RWPE2 (cell line): Measurements from ENCODE around the gene SMARCA4.
A peak's percentile ranks its signal among the peaks of the same experiment; 100 is the strongest.

Experiments used
- ATAC-seq: fragments of 200-7000 bp; cut with Tn5 transposase; 3 replicates; pipeline ENCODE4 v1.9.1; 2021; ENCODE audit warnings: low read depth
- DNase-seq: peaks from one replicate; pipeline ENCODE4 v3.0.0-alpha.2; 2020; ENCODE audit warnings: low spot score
- H3K27ac ChIP-seq: fragments of 450-650 bp; 2 replicates; pipeline ENCODE4 v1.5.1; 2017; ENCODE audit warnings: mild to moderate bottlenecking; ENCODE audit not compliant: poor library complexity, severe bottlenecking
- H3K27me3 ChIP-seq: fragments of 250-450 bp; sonication (Bioruptor Pico); 2 replicates; pipeline ENCODE4 v1.5.1; 2021; ENCODE audit warnings: mild to moderate bottlenecking, moderate library complexity; ENCODE audit not compliant: insufficient read depth, poor library complexity, severe bottlenecking
- H3K36me3 ChIP-seq: fragments of 250-450 bp; sonication (Bioruptor Pico); 2 replicates; pipeline ENCODE4 v1.5.1; 2020; ENCODE audit warnings: low read depth, mild to moderate bottlenecking, moderate library complexity
- H3K4me1 ChIP-seq: fragments of 250-450 bp; sonication (Bioruptor Pico); 2 replicates; pipeline ENCODE4 v1.5.1; 2021; ENCODE audit warnings: mild to moderate bottlenecking, moderate library complexity; ENCODE audit not compliant: insufficient read depth, poor library complexity, severe bottlenecking
- H3K4me3 ChIP-seq: fragments of 250-450 bp; sonication (Bioruptor Pico); 2 replicates; pipeline ENCODE4 v1.5.1; 2021; ENCODE audit warnings: mild to moderate bottlenecking, moderate library complexity; ENCODE audit not compliant: severe bottlenecking
- H3K9me3 ChIP-seq: fragments of 250-450 bp; sonication (Bioruptor Pico); 2 replicates; pipeline ENCODE4 v1.5.1; 2021; ENCODE audit warnings: mild to moderate bottlenecking, moderate library complexity; ENCODE audit not compliant: severe bottlenecking
- TF ChIP-seq, protein P1 (sequence below): fragments of 450-650 bp; IDR thresholded peaks from one replicate; pipeline ENCODE4 v1.5.1; 2017; ENCODE audit warnings: mild to moderate bottlenecking, moderate library complexity; ENCODE audit not compliant: poor library complexity, severe bottlenecking

The SMARCA4 gene

DNA sequence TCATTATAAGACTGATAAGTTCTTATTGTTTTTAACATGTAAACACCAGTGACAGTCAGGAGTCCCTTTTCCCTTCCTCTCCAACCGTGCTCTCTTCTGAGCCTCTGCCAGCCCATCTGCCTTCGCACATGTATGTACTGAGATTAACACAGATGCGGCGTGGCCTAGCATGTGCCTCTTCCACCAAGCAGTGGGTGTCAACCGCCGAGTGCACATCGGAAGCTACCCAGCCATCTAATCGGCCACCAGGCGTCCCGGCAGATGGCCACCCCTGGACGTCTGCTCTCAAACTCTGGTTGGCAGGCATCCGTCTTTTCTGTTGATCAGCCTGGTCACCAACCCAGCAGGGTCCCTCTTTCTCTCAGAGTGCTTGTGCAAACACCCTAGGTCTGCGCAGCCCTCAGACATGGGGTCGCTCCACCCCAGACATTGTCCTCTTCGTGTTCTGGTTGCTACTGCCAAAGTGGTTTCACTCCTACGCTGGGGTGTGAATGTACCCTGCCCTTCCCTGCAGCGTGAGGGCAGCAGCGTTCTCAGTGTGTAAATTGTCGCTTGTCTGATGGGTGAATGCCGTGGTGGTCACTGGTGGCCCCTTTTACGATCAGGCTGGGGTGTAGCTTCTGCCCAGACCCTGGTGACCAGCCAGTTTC, 70.7 kb downstream of the SMARCA4 start:
- ATAC-seq: no peak
- H3K4me1 ChIP-seq: no peaks in the 10 kb centered on the region
- no peak overlapping the region for H3K4me3 ChIP-seq
- H3K9me3 ChIP-seq: no peaks in the 10 kb centered on the region
- H3K27ac ChIP-seq: no peak overlapping the region
- TF ChIP-seq, protein P1, sequence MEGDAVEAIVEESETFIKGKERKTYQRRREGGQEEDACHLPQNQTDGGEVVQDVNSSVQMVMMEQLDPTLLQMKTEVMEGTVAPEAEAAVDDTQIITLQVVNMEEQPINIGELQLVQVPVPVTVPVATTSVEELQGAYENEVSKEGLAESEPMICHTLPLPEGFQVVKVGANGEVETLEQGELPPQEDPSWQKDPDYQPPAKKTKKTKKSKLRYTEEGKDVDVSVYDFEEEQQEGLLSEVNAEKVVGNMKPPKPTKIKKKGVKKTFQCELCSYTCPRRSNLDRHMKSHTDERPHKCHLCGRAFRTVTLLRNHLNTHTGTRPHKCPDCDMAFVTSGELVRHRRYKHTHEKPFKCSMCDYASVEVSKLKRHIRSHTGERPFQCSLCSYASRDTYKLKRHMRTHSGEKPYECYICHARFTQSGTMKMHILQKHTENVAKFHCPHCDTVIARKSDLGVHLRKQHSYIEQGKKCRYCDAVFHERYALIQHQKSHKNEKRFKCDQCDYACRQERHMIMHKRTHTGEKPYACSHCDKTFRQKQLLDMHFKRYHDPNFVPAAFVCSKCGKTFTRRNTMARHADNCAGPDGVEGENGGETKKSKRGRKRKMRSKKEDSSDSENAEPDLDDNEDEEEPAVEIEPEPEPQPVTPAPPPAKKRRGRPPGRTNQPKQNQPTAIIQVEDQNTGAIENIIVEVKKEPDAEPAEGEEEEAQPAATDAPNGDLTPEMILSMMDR: no peak
- DNase-seq: no peak
- H3K36me3 ChIP-seq: peaks cover 83% of the 10 kb centered on the region
- no peaks in the 10 kb centered on the region for H3K27me3 ChIP-seq

DNA sequence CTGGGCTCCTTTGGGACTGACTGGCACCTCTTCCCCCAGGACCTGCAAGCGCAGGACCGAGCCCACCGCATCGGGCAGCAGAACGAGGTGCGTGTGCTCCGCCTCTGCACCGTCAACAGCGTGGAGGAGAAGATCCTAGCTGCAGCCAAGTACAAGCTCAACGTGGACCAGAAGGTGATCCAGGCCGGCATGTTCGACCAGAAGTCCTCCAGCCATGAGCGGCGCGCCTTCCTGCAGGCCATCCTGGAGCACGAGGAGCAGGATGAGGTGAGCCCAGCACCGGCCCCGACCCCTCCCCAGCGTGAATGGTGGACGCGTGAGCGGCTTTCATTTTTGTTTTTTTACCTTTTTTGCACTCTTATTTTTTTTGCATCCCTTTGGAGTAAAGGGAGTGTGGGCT, 72.4 kb downstream of the SMARCA4 start:
- ATAC-seq: no peak
- Histone ChIP-seq H3K27me3 (no peaks in the 10 kb centered on the region), H3K36me3 (peaks cover 83% of the 10 kb centered on the region), H3K4me3 (no peak overlapping the region), H3K4me1 (no peaks in the 10 kb centered on the region), H3K27ac (no peak overlapping the region), H3K9me3 (no peaks in the 10 kb centered on the region)
- TF ChIP-seq, protein P1: no peak
- DNase-seq: no peak

DNA sequence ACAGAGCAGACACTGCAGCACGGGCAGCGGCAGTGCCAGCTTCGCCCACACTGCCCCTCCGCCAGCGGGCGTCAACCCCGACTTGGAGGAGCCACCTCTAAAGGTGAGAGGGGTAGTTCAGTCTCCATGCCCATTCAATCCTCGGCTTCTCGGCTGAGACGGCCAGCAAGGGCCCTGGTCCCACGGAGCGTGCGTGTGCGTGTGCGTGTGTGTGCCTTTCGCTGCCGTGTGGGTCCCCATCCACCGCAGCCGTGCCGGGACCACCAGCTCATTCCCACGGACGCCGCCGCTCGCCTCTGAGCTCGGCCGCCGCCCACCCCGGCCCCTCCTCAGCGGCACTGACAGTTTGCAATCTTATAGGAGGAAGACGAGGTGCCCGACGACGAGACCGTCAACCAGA, 72.9 kb downstream of the SMARCA4 start:
- Histone ChIP-seq H3K36me3 (peaks cover 83% of the 10 kb centered on the region), H3K4me3 (no peak overlapping the region), H3K27ac (no peak overlapping the region), H3K4me1 (no peaks in the 10 kb centered on the region), H3K9me3 (no peaks in the 10 kb centered on the region), H3K27me3 (no peaks in the 10 kb centered on the region)
- TF ChIP-seq, protein P1: no peak
- ATAC-seq (no peak), DNase-seq (no peak)

DNA sequence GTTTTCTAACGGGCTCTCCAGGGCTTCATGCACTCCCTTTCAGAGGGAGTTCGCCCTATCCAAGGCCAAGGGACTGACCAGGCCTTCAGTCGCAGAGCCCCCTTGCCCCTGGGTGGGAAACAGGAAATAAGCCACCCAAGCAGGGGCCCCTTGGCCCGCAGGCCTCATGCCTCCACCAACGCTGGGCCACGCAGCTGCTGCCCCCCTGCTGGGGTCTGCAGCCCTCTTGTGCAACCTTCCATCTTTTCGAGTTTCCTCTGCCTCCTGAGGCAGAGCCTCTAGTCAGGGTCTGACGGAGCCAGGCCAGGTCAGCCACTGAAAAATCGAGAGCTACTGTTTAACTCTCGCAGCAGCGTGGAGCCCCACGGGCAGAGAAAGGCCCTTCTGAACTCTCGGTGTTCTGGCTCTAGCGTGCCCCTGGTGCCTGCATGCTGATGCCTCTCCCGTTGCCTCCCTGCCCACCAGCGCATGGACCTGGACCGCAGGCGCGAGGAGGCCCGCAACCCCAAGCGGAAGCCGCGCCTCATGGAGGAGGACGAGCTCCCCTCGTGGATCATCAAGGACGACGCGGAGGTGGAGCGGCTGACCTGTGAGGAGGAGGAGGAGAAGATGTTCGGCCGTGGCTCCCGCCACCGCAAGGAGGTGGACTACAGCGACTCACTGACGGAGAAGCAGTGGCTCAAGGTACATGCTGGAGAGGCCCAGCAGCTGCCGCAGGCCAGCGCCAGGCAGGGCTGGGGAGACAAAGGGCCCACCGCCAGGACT, 73.8 kb downstream of the SMARCA4 start:
- Histone ChIP-seq H3K4me1 (no peaks in the 10 kb centered on the region), H3K4me3 (no peak overlapping the region), H3K27ac (peak overlapping the region; percentile 7), H3K27me3 (no peaks in the 10 kb centered on the region), H3K36me3 (peaks cover 84% of the 10 kb centered on the region), H3K9me3 (no peaks in the 10 kb centered on the region)
- no peak for DNase-seq
- TF ChIP-seq, protein P1: no peak
- no peak for ATAC-seq
